H1 (cell line): ENCODE results near the gene ROBO2. TPM values are rescaled to one million over a fixed set of nuclear protein-coding genes. Genes with fewer than 3 reads are reported as not detected.

ENCODE experiments used
- ATF2 ChIP-seq: IDR thresholded peaks from 2 replicates; pipeline ENCODE4 v1.6.1; 2012; ENCODE audit warnings: low read length, inconsistent platforms
- ATF3 ChIP-seq: IDR thresholded peaks from 2 replicates; pipeline ENCODE4 v1.6.1; 2011; ENCODE audit warnings: low read depth, mild to moderate bottlenecking, low read length; ENCODE audit not compliant: insufficient read depth
- HDAC2 ChIP-seq, 2 experiments: fragments of 300-600 bp in 1 of 2; sonication (generic) in 1 of 2; IDR thresholded peaks; 2 replicates each; pipeline ENCODE4 v1.6.1; 2011 to 2012; ENCODE audit warnings: low read depth in 2 of 2, low read length in 2 of 2, mild to moderate bottlenecking in 2 of 2, moderate library complexity in 2 of 2, borderline replicate concordance in 1 of 2, inconsistent platforms in 1 of 2
- SAP30 ChIP-seq: fragments of 300-600 bp; sonication (generic); IDR thresholded peaks from 2 replicates; pipeline ENCODE4 v1.7.1; 2012; ENCODE audit warnings: low read length, moderate library complexity, mild to moderate bottlenecking, inconsistent platforms; ENCODE audit not compliant: insufficient read depth, insufficient replicate concordance
- polyA plus RNA-seq, 7 experiments: library from polyadenylated mRNA; depleted of rRNA in 3 of 7; stranded (reverse) in 5 of 7; unstranded in 2 of 7; fragments of >200 nt in 5 of 7; fragments of 200-250 nt in 2 of 7; gene quantifications; 1 replicate in 5 of 7; 2 replicates in 1 of 7; 4 replicates in 1 of 7; pipeline versions ENCODE4 v1.2.1 to v1.2.3, GENCODE V29; 2011 to 2013; ENCODE audit warnings: missing spikeins in 2 of 7, mixed read lengths in 2 of 7
- total RNA-seq: library from RNA; stranded (reverse); fragmentation: NEBNext Ultra II Directional; extraction: Animal tissue kit (Norgen Biotek cat#: 25700); gene quantifications from 2 replicates; pipeline ENCODE4 v1.2.1, GENCODE V29; 2021
- TF ChIP-seq, protein P1 (sequence below): IDR thresholded peaks from 2 replicates; pipeline ENCODE4 v1.6.1; 2012; ENCODE audit warnings: inconsistent platforms

Gene ROBO2
- total and polyA plus RNA-seq, 2 of the 8 experiments (the other 6 are each of a cell fraction or from before 2014, with no cell fraction given) = 1.5 to 2.9 TPM

DNA sequence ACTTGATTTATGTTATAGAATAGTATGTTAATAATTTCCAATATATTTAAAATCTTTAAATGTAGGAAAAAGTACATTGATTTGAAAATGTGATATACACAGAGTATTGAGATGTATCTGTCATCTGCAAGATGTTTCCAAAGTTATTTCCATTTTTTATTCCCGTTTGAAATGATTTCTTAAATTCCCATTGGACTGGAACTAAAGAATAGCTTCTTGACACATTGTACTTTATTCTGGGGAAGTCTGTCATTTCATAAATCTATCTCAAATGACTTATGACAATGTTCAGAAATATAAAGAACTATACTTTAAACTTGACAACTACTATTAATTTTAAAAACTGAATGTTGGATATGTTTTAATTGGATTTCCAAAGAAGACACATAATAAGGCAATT, 489.6 kb downstream of the ROBO2 start (continued):
- no peak for TF ChIP-seq ATF2
- no peak for TF ChIP-seq SAP30
- TF ChIP-seq, protein P1, sequence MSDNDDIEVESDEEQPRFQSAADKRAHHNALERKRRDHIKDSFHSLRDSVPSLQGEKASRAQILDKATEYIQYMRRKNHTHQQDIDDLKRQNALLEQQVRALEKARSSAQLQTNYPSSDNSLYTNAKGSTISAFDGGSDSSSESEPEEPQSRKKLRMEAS = no peak
- TF ChIP-seq HDAC2 (IDR thresholded peaks at IDR 0.05; ENCODE audit: borderline replicate concordance in 1 of 2, low read depth in 2 of 2, low read length in 2 of 2) = no peak
- no peak for TF ChIP-seq ATF3
